ENCODE measurements around the gene DLGAP1.

DLGAP1 gene

GRCh38 chr18:3874125-3874524 is 581.0 kb downstream of the DLGAP1 start:
- H3K27me3 Mint-ChIP-seq: peaks cover 5 to 23% of the 10 kb centered on the region in 2 donors
- no peak overlapping the region for H3K27ac Mint-ChIP-seq
- H3K4me3 Mint-ChIP-seq: no peak overlapping the region
- no peaks in the 10 kb centered on the region for H3K36me3 Mint-ChIP-seq
- no peak for DNase-seq
- no peaks in the 10 kb centered on the region for H3K9me3 Mint-ChIP-seq
- H3K4me1 Mint-ChIP-seq: peaks cover 0 to 6% of the 10 kb centered on the region in 2 donors
- no peak for ATAC-seq (replicated peaks)

GRCh38 chr18:3873698-3874097 is 581.4 kb downstream of the DLGAP1 start:
- Mint-ChIP-seq H3K27ac (no peak overlapping the region), H3K27me3 (peaks cover 3 to 19% of the 10 kb centered on the region in 2 donors), H3K4me3 (no peak overlapping the region)

GRCh38 chr18:3873211-3873610 is 581.9 kb downstream of the DLGAP1 start:
- no peaks in the 10 kb centered on the region for H3K36me3 Mint-ChIP-seq
- H3K27ac Mint-ChIP-seq: no peak overlapping the region
- H3K4me3 Mint-ChIP-seq: no peak overlapping the region
- peaks cover 0 to 6% of the 10 kb centered on the region in 2 donors for H3K4me1 Mint-ChIP-seq
- DNase-seq (no peak), ATAC-seq (replicated peaks) (no peak)
- no peaks in the 10 kb centered on the region for H3K9me3 Mint-ChIP-seq
- peaks cover 0 to 15% of the 10 kb centered on the region in 2 donors for H3K27me3 Mint-ChIP-seq

More at GRCh38 chr18:3873698-3874097, 581.4 kb downstream of the DLGAP1 start:
- ATAC-seq (replicated peaks) (no peak), DNase-seq (no peak)
- Mint-ChIP-seq H3K9me3 (no peaks in the 10 kb centered on the region), H3K4me1 (peaks cover 0 to 6% of the 10 kb centered on the region in 2 donors), H3K36me3 (no peaks in the 10 kb centered on the region)

- H3K4me1 Mint-ChIP-seq: peaks cover 0 to 6% of the 10 kb centered on the region in 2 donors
- no peak overlapping the region for H3K4me3 Mint-ChIP-seq
- no peak for ATAC-seq (replicated peaks)
- H3K36me3 Mint-ChIP-seq: no peaks in the 10 kb centered on the region
- no peaks in the 10 kb centered on the region for H3K9me3 Mint-ChIP-seq
- no peak for DNase-seq
- H3K27me3 Mint-ChIP-seq: peaks cover 0 to 15% of the 10 kb centered on the region in 2 donors
- H3K27ac Mint-ChIP-seq: no peak overlapping the region
Observed at GRCh38 chr18:3872641-3873040, 582.5 kb downstream of the DLGAP1 start.

- Mint-ChIP-seq H3K9me3 (no peaks in the 10 kb centered on the region), H3K27ac (no peak overlapping the region), H3K27me3 (peaks cover 0 to 15% of the 10 kb centered on the region in 2 donors), H3K4me3 (no peak overlapping the region), H3K4me1 (peaks cover 0 to 6% of the 10 kb centered on the region in 2 donors), H3K36me3 (no peaks in the 10 kb centered on the region)
- no peak for ATAC-seq (replicated peaks)
- no peak for DNase-seq
Observed at GRCh38 chr18:3871687-3872086, 583.4 kb downstream of the DLGAP1 start.

GRCh38 chr18:3870914-3871313 is 584.2 kb downstream of the DLGAP1 start:
- H3K4me1 Mint-ChIP-seq: peaks cover 0 to 6% of the 10 kb centered on the region in 2 donors
- no peaks in the 10 kb centered on the region for H3K36me3 Mint-ChIP-seq
- no peak for ATAC-seq (replicated peaks)
- H3K27ac Mint-ChIP-seq: no peak overlapping the region
- peaks cover 0 to 10% of the 10 kb centered on the region in 2 donors for H3K27me3 Mint-ChIP-seq
- H3K4me3 Mint-ChIP-seq: no peak overlapping the region
- H3K9me3 Mint-ChIP-seq: no peaks in the 10 kb centered on the region
- no peak for DNase-seq

GRCh38 chr18:3869848-3870247 is 585.3 kb downstream of the DLGAP1 start:
- H3K4me3 Mint-ChIP-seq: no peak overlapping the region
- H3K4me1 Mint-ChIP-seq: peaks cover 0 to 6% of the 10 kb centered on the region in 2 donors
- peaks cover 0 to 9% of the 10 kb centered on the region in 2 donors for H3K27me3 Mint-ChIP-seq
- no peaks in the 10 kb centered on the region for H3K36me3 Mint-ChIP-seq
- H3K9me3 Mint-ChIP-seq: no peaks in the 10 kb centered on the region
- no peak overlapping the region for H3K27ac Mint-ChIP-seq
- DNase-seq: no peak
- ATAC-seq (replicated peaks): peak; percentile 52 to 59

- no peaks in the 10 kb centered on the region for H3K4me1 Mint-ChIP-seq
- ATAC-seq (replicated peaks): no peak
Observed at GRCh38 chr18:3867864-3868311, 587.2 kb downstream of the DLGAP1 start.

GRCh38 chr18:3867236-3867635 is 587.9 kb downstream of the DLGAP1 start:
- H3K9me3 Mint-ChIP-seq: no peaks in the 10 kb centered on the region
- no peak overlapping the region for H3K27ac Mint-ChIP-seq
- no peaks in the 10 kb centered on the region for H3K36me3 Mint-ChIP-seq
- ATAC-seq (replicated peaks) (no peak), DNase-seq (no peak)
- H3K27me3 Mint-ChIP-seq: peaks cover 2 to 6% of the 10 kb centered on the region in 2 donors
- H3K4me3 Mint-ChIP-seq: no peak overlapping the region
- H3K4me1 Mint-ChIP-seq: no peaks in the 10 kb centered on the region

More at GRCh38 chr18:3867864-3868311, 587.2 kb downstream of the DLGAP1 start:
- no peak for DNase-seq
- H3K4me3 Mint-ChIP-seq: no peak overlapping the region
- peak overlapping the region; percentile 4 for H3K27ac Mint-ChIP-seq
- H3K9me3 Mint-ChIP-seq: no peaks in the 10 kb centered on the region
- no peaks in the 10 kb centered on the region for H3K36me3 Mint-ChIP-seq
- H3K27me3 Mint-ChIP-seq: peaks cover 0 to 6% of the 10 kb centered on the region in 2 donors

- Mint-ChIP-seq H3K4me3 (no peak overlapping the region), H3K27me3 (peaks cover 5 to 12% of the 10 kb centered on the region in 2 donors), H3K4me1 (no peaks in the 10 kb centered on the region), H3K27ac (no peak overlapping the region), H3K36me3 (no peaks in the 10 kb centered on the region), H3K9me3 (no peaks in the 10 kb centered on the region)
- ATAC-seq (replicated peaks) (no peak), DNase-seq (no peak)
Observed at GRCh38 chr18:3864669-3865298, 590.3 kb downstream of the DLGAP1 start.

- H3K27me3 Mint-ChIP-seq: peaks cover 5 to 12% of the 10 kb centered on the region in 2 donors
- H3K9me3 Mint-ChIP-seq: no peaks in the 10 kb centered on the region
- no peaks in the 10 kb centered on the region for H3K36me3 Mint-ChIP-seq
- no peaks in the 10 kb centered on the region for H3K4me1 Mint-ChIP-seq
- H3K4me3 Mint-ChIP-seq: no peak overlapping the region
- ATAC-seq (replicated peaks) (no peak), DNase-seq (no peak)
- no peak overlapping the region for H3K27ac Mint-ChIP-seq
Observed at GRCh38 chr18:3863593-3863992, 591.5 kb downstream of the DLGAP1 start.

GRCh38 chr18:3863006-3863405 is 592.1 kb downstream of the DLGAP1 start:
- ATAC-seq (replicated peaks) (no peak), DNase-seq (no peak)
- no peaks in the 10 kb centered on the region for H3K9me3 Mint-ChIP-seq
- H3K36me3 Mint-ChIP-seq: no peaks in the 10 kb centered on the region
- peaks cover 5 to 12% of the 10 kb centered on the region in 2 donors for H3K27me3 Mint-ChIP-seq
- no peak overlapping the region for H3K27ac Mint-ChIP-seq
- no peaks in the 10 kb centered on the region for H3K4me1 Mint-ChIP-seq
- no peak overlapping the region for H3K4me3 Mint-ChIP-seq

- DNase-seq: no peak
- Mint-ChIP-seq H3K36me3 (no peaks in the 10 kb centered on the region), H3K9me3 (no peaks in the 10 kb centered on the region), H3K27ac (no peak overlapping the region), H3K27me3 (peaks cover 5 to 12% of the 10 kb centered on the region in 2 donors), H3K4me1 (no peaks in the 10 kb centered on the region), H3K4me3 (no peak overlapping the region)
- ATAC-seq (replicated peaks): no peak
Observed at GRCh38 chr18:3861495-3861894, 593.6 kb downstream of the DLGAP1 start.

GRCh38 chr18:3857544-3857943 is 597.6 kb downstream of the DLGAP1 start:
- no peak overlapping the region for H3K27ac Mint-ChIP-seq
- H3K4me1 Mint-ChIP-seq: no peaks in the 10 kb centered on the region
- no peak for ATAC-seq (replicated peaks)
- peaks cover 6 to 9% of the 10 kb centered on the region in 2 donors for H3K27me3 Mint-ChIP-seq
- no peaks in the 10 kb centered on the region for H3K9me3 Mint-ChIP-seq
- no peak overlapping the region for H3K4me3 Mint-ChIP-seq
- DNase-seq: no peak
- H3K36me3 Mint-ChIP-seq: no peaks in the 10 kb centered on the region

- DNase-seq (no peak), ATAC-seq (replicated peaks) (no peak)
- Mint-ChIP-seq H3K27ac (no peak overlapping the region), H3K36me3 (no peaks in the 10 kb centered on the region), H3K4me1 (peaks cover 2% of the 10 kb centered on the region in 2 donors), H3K27me3 (peaks cover 4 to 5% of the 10 kb centered on the region in 2 donors), H3K4me3 (no peak overlapping the region), H3K9me3 (peaks cover 3 to 5% of the 10 kb centered on the region in 2 donors)
Observed at GRCh38 chr18:3855966-3856365, 599.1 kb downstream of the DLGAP1 start.

Measured in stimulated activated naive B cell treated with anti-CD40 and anti-IgM and Interleukin-4, amounts not matched to agents 10 μg/mL and 1 μg/mL and 100 μg/mL, for 72 hours (primary cell).